GM18498 (cell line): ENCODE results near the gene MYT1.

ENCODE experiments used
- ATAC-seq: cut with Tn5 transposase; IDR thresholded peaks from one replicate; pipeline ENCODE4 v1.9.1; 2021; ENCODE audit warnings: mild to moderate bottlenecking, moderate library complexity; ENCODE audit not compliant: unreplicated experiment

MYT1 gene

GRCh38 chr20:64212755-64213154, 48.5 kb downstream of the MYT1 start:
- ATAC-seq, result no peak

GRCh38 chr20:64214113-64214512, 49.9 kb downstream of the MYT1 start:
- ATAC-seq, result no peak

- no peak for ATAC-seq
These were observed 50.7 kb downstream of the MYT1 start for GRCh38 chr20:64214952-64215351.

- ATAC-seq, result no peak
These were observed 51.8 kb downstream of the MYT1 start for GRCh38 chr20:64216036-64216435.

- no peak for ATAC-seq
These were observed 52.7 kb downstream of the MYT1 start for GRCh38 chr20:64216910-64217309.

GRCh38 chr20:64217539-64218221, 53.4 kb downstream of the MYT1 start:
- ATAC-seq, result no peak

- no peak for ATAC-seq
These were observed 55.0 kb downstream of the MYT1 start for GRCh38 chr20:64219202-64219601.

- ATAC-seq, result no peak
These were observed 55.5 kb downstream of the MYT1 start for GRCh38 chr20:64219730-64220129.

GRCh38 chr20:64220420-64220819, 56.2 kb downstream of the MYT1 start:
- no peak for ATAC-seq

GRCh38 chr20:64220891-64221527, 56.8 kb downstream of the MYT1 start:
- no peak for ATAC-seq

GRCh38 chr20:64222291-64222735, 58.1 kb downstream of the MYT1 start:
- no peak for ATAC-seq

GRCh38 chr20:64222851-64223525, 58.7 kb downstream of the MYT1 start:
- ATAC-seq, result no peak

GRCh38 chr20:64223526-64224067, 59.3 kb downstream of the MYT1 start:
- ATAC-seq, result no peak

GRCh38 chr20:64224351-64225170, 60.3 kb downstream of the MYT1 start:
- no peak for ATAC-seq

- no peak for ATAC-seq
These were observed 60.9 kb downstream of the MYT1 start for GRCh38 chr20:64225171-64225595.

- no peak for ATAC-seq
These were observed 61.8 kb downstream of the MYT1 start for GRCh38 chr20:64225828-64226598.

GRCh38 chr20:64226686-64227580, 62.7 kb downstream of the MYT1 start:
- ATAC-seq, result no peak

- no peak for ATAC-seq
These were observed 63.9 kb downstream of the MYT1 start for GRCh38 chr20:64228086-64228653.
